NCI-H748 (cell line): ENCODE results near the gene MKX.

ENCODE experiments used
- DNase-seq: peaks from one replicate; lab custom pipeline; 2025; ENCODE audit not compliant: unreplicated experiment; lab: John Stamatoyannopoulos, UW

MKX gene

DNA sequence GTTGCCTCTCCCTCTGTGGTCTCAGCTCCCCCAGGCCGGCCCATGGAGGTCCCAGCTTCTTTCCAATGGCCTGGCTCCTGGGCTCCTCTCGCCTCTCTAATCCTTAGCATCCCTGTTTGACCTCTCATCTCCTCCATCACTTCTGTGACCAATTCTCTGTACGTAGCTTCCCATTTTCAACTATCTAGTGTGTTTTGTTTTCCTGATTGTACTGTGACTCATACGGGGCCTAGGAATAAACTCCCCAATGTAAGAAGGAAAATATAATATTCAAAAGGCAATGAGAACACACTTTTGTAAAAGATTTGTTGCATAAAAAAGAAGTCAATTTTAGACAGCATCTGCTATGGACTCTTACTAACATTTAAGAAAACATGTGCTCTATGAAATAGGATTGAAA, 90.3 kb downstream of the MKX start:
- DNase-seq: no peak

DNA sequence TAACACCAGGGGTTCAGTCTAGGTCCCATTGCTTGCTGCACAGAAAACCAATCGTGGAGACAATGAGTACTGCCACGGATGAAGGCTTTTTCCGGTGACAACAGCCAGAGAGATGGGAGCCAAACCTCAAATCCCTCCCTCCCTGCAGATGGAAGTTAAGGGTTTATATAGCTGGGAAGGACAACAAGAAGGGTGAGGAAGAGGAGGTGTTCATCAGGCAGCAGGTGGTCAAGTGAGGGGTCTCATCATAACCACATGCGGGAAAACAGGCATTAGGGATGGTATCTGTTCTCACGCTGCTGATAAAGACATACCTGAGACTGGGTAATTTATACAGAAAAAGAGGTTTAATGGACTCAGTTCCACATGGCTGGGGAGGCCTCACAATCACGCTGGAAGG, 91.3 kb downstream of the MKX start:
- no peak for DNase-seq

DNA sequence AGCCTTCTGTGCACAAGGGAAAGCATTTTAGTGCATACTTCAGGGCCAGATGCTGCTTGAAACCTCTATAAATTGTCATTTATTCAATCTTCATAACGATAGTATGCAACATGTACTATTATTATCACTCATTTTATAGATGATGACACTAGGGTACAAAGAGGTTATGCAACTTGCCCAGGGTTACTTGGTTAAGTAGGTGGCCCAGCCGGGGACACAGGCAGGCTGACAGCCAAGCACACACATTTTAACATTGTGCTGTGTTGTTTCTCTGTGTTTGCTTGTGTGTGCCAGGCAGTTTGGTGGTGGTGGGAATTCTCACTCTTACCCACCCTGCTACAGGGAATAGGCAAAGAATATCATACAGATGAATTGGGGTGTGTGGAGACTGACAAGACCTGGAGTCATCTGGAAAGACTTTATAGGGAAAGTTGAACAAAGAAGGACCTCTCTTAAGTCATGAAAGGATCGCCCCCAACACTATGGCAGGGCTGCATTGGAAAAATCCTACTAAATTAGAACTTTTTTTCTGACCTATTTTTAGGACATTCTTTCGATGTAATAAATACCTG, 98.9 kb downstream of the MKX start:
- DNase-seq: no peak

- no peak for DNase-seq
Measured at GRCh38 chr10:27646194-27646593, 99.4 kb downstream of the MKX start.

GRCh38 chr10:27644307-27644939, 101.2 kb downstream of the MKX start:
- DNase-seq: no peak

- no peak for DNase-seq
Measured at GRCh38 chr10:27643301-27643700, 102.3 kb downstream of the MKX start.

DNA sequence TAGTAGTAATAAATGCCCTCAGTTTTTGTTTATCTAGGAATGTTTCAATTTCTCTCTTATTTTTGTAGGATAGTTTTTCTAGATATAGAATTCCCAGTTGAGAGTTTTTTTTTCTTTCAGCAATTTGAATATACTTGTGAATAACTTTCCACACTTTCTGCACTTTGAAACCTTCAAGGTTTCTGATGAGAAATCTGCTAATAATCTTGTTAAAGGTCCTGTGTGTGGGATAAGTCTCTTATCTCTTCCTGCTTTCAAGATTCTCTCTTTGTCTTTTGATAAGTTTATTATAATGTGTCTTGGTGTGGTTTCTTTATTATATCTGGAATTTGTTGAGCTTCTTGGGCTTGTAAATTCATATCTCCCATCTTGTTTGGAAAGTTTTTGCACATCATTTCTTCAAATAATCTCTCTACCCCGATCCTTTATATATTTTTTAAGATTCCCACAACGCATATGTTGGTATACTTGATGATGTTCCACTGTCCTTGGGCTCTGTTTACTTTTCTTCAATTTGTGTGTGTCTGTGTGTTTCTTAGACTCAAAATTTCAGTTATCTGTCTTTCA, 103.5 kb downstream of the MKX start:
- DNase-seq: no peak

DNA sequence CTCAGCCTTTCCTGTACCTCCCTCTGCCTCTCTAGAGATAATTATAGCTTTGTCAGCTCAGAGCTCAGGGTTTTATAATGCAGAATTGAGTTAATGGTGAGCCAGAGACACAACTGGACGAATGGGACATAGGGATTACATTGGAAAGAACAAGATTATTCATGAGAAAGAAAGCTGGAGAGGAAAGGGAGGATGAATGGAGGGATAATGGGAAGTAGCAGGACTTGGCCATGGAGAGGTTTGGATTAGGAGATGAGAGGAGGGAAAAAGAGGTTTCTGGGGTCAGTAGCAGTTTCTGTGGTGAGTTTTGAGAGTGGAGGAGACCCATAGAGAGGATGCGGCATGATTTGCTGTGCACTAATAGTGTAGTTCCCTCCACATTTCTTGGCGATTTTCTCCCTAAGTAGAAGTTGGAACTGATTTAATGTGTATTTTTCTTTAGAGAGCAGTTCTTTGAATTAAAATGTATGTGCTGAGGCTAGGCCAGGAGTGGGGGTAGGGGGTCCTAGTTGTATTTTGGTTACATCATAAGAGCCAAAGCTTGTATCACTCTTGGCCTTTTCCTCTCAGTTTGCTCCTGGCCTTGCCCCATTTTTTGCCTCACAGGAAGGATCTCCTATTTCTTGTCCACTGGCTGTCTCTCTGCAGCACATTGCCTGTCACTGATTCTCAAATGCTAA, 107.4 kb downstream of the MKX start:
- DNase-seq: no peak

DNA sequence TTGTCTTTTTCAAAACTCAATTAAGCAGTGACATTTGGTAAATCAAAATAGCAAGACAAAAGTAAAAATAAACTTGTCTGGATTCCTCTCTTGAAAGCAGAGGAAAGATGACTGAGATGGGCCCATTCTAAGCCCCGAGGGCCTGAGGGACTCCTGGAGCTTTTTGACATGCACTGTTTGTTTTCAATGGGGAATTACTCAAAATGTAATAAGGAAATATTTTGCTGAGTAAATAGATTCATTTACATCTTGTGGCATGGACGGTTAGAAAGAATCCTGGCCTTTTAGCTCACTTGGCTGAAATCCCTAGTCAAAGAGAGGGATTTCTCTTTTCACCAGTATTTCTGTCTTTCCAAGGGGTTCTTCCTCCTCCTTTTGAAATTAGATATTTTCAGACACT, 108.0 kb downstream of the MKX start:
- DNase-seq: no peak

DNA sequence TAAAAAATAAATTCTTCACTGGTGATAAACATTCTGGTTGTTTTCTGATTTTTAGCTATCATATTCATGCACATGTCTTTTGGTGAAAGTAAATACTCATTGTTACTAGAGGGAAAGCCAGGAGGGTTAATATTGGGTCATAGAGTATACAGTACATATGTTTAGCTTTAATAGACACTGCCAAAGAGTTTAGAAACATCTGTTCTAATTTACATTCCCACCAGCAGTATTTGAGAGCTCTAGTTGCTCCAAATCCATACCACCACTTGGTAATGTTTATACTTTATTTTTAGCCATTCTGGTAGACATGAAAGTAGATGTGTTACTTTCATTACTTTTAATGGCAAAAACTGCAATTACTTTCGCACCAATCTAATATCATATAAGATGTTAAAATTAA, 108.8 kb downstream of the MKX start:
- no peak for DNase-seq

DNA sequence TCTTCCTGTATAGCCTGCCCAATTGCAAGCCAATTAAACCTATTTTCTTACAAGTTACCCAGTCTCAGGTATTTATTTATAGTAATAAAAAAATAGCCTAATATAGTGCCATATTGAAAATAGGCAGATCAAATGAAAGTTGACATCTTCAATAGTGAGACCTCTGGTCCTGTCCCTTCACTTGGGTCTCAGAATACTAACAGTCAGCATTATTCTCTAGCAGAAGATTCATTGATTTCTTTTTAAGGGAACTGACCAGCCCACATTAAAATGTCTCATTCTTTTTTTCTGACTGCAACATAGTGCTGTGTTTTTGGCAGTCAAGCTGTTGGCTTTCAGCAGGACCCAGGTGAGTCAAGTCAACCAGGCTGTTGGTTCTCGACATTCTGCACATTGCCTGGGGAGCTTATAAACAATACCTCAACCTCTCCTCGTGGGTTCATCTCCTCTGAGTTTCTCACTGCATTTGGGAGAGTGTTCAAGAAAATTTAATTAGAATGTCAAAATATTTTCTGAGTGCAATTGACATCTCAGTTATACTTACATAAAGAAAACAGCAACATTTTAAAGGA, 109.8 kb downstream of the MKX start:
- no peak for DNase-seq

GRCh38 chr10:27635290-27635689, 110.3 kb downstream of the MKX start:
- DNase-seq: no peak

- no peak for DNase-seq
Measured at GRCh38 chr10:27628621-27629020, 117.0 kb downstream of the MKX start.

GRCh38 chr10:27626890-27627289, 118.7 kb downstream of the MKX start:
- no peak for DNase-seq

- no peak for DNase-seq
Measured at GRCh38 chr10:27625452-27626211, 120.0 kb downstream of the MKX start.

DNA sequence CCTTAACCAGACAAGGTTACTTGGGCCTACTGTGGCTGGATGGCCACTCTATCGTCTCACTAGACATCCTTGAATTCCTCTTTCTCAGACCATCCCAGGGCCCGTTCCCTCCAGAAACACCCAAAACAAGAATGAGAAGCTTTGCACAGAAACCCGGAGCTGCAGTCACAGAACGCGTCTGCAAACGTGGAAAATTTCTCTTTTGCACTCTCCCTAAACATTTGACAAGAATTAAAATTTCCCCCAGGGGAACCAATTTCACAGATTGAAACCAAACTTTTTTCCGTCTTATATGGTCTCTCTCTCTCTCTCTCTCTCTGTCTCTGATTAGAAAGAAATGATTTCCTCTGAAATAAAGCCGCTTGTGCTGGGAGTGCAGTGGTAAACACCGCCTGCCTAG, 120.7 kb downstream of the MKX start:
- no peak for DNase-seq
